K562 (cell line): Measurements from ENCODE around the gene SSBP1. TPM values are rescaled to one million over a fixed set of nuclear protein-coding genes. Genes with fewer than 3 reads are reported as not detected.

Source experiments
- ATAC-seq: fragments of 200-7000 bp; cut with Tn5 transposase; 3 replicates; pipeline ENCODE4 v1.9.1; 2020; ENCODE audit warnings: moderate library complexity
- BruUV-seq: library from RNA; stranded (reverse); fragments of 400-500 nt; replicated peaks from 2 replicates; lab custom pipeline; 2021; lab: Mats Ljungman, UMichigan
- CTCF ChIA-PET: fragments of 300-600 bp; formaldehyde crosslinking; extraction: SDS; loops from one replicate; lab custom pipeline; 2021; ENCODE audit warnings: low intra/inter-chr PET ratio; lab: Yijun Ruan, JAX
- POLR2A ChIA-PET: fragments of 300-600, 350-650 bp; sonication (Branson Sonifier 250); formaldehyde crosslinking; extraction: SDS; loops from one replicate; lab custom pipeline; 2021; ENCODE audit warnings: antibody characterized with exemption, inconsistent platforms; lab: Yijun Ruan, JAX
- DNase-seq, 4 experiments: peaks; one replicate each; pipeline versions ENCODE4 v3.0.0 to v3.0.0-alpha.2; 2011 to 2018; ENCODE audit warnings: low spot score in 3 of 4, mixed read lengths in 3 of 4; ENCODE audit errors: extremely low read depth in 1 of 4
- FAIRE-seq: peaks from 2 replicates; lab custom pipeline; 2011; peaks lifted over from hg19 to GRCh38; lab: Jason Lieb, UNC
- H2AFZ ChIP-seq: 2 replicates; pipeline ENCODE4 v1.6.0; 2011; ENCODE audit warnings: low read depth, low read length, control low read depth, inconsistent platforms
- H3K27ac ChIP-seq: fragments of 200-600 bp; 3 replicates; pipeline ENCODE4 v1.8.0; 2011; ENCODE audit warnings: low read depth, mild to moderate bottlenecking, control low read depth, inconsistent platforms, low read length, moderate library complexity, mixed read lengths; ENCODE audit errors: extremely low read depth
- H3K27me3 ChIP-seq, 2 experiments: fragments of 300-600 bp in 1 of 2; 2 replicates in 1 of 2; 3 replicates in 1 of 2; pipeline versions ENCODE4 v1.6.0 to v1.8.0; 2011; ENCODE audit warnings: inconsistent platforms in 2 of 2, low read length in 2 of 2, mild to moderate bottlenecking in 1 of 2, mixed read lengths in 1 of 2, moderate library complexity in 1 of 2; ENCODE audit not compliant: control insufficient read depth in 2 of 2, insufficient read depth in 2 of 2
- H3K36me3 ChIP-seq: fragments of 300-600 bp; 3 replicates; pipeline ENCODE4 v1.8.0; 2011; ENCODE audit warnings: mild to moderate bottlenecking, low read length, inconsistent platforms; ENCODE audit not compliant: control insufficient read depth, insufficient read depth
- H3K4me1 ChIP-seq, 2 experiments: fragments of 200-600 bp in 1 of 2; replicated peaks in 1 of 2; 2 replicates in 1 of 2; 3 replicates in 1 of 2; pipeline versions ENCODE4 v1.5.1 to v1.8.0; 2011; ENCODE audit warnings: inconsistent platforms in 2 of 2, low read length in 2 of 2, mild to moderate bottlenecking in 1 of 2, mixed read lengths in 1 of 2, moderate library complexity in 1 of 2; ENCODE audit not compliant: control insufficient read depth in 2 of 2, insufficient read depth in 2 of 2
- H3K4me2 ChIP-seq: 2 replicates; pipeline ENCODE4 v1.6.1; 2011; ENCODE audit warnings: low read length, control low read depth, inconsistent platforms, mixed read lengths; ENCODE audit not compliant: insufficient read depth
- H3K4me3 ChIP-seq: fragments of 200-600 bp; sonication (generic), shearing (Covaris generic); 2 replicates; pipeline ENCODE4 v1.5.1; 2016; ENCODE audit warnings: control low read depth, inconsistent platforms
- H3K79me2 ChIP-seq: fragments of 200-600 bp; 3 replicates; pipeline ENCODE4 v1.8.0; 2011; ENCODE audit warnings: low read length, inconsistent platforms; ENCODE audit not compliant: control insufficient read depth, insufficient read depth
- H3K9ac ChIP-seq, 2 experiments: 2 replicates each; pipeline versions ENCODE4 v1.6.0 to v1.6.1; 2011; ENCODE audit warnings: low read depth in 2 of 2, low read length in 2 of 2, control low read depth in 1 of 2, inconsistent platforms in 1 of 2, mild to moderate bottlenecking in 1 of 2, mixed read lengths in 1 of 2; ENCODE audit not compliant: insufficient read depth in 1 of 2
- H3K9me1 ChIP-seq: one replicate; pipeline ENCODE4 v1.6.0; 2011; ENCODE audit warnings: inconsistent platforms, mild to moderate bottlenecking, low read length, moderate library complexity; ENCODE audit not compliant: control insufficient read depth, insufficient read depth
- H3K9me3 ChIP-seq: replicated peaks from 2 replicates; pipeline ENCODE4 v1.5.1; 2011; ENCODE audit warnings: low read depth, low read length, inconsistent platforms; ENCODE audit not compliant: control insufficient read depth, insufficient read depth
- H4K20me1 ChIP-seq: replicated peaks from 2 replicates; pipeline ENCODE4 v1.6.1; 2011; ENCODE audit warnings: low read length, inconsistent platforms, mixed read lengths; ENCODE audit not compliant: control insufficient read depth, insufficient read depth
- DNMT1 ChIP-seq: fragments of 450-650 bp; IDR thresholded peaks from 2 replicates; pipeline ENCODE4 v1.6.1; 2016; ENCODE audit warnings: antibody characterized with exemption, mild to moderate bottlenecking
- EHMT2 ChIP-seq: fragments of 450-650 bp; IDR thresholded peaks from 2 replicates; pipeline ENCODE4 v1.6.1; 2018; ENCODE audit warnings: antibody characterized with exemption
- KAT7 ChIP-seq: sonication (generic); formaldehyde crosslinking; IDR thresholded peaks from 2 replicates; pipeline ENCODE4 v1.8.0; 2022; ENCODE audit warnings: missing genetic modification reagents, mild to moderate bottlenecking, borderline replicate concordance
- KDM1A ChIP-seq, 2 experiments: fragments of 450-650 bp; IDR thresholded peaks; 2 replicates each; pipeline ENCODE4 v1.6.1; 2016; ENCODE audit warnings: mild to moderate bottlenecking in 2 of 2
- MAZ ChIP-seq, 2 experiments: fragments of 450-650 bp in 1 of 2; sonication (generic) in 1 of 2; formaldehyde crosslinking; IDR thresholded peaks in 1 of 2; conservative IDR thresholded peaks in 1 of 2; 2 replicates each; pipeline versions ENCODE4 v1.4.0 to v1.5.0; 2020; ENCODE audit warnings: mild to moderate bottlenecking in 1 of 2, missing genetic modification reagents in 1 of 2
- MBD2 ChIP-seq: sonication (generic); IDR thresholded peaks from 2 replicates; pipeline ENCODE4 v1.6.1; 2016; ENCODE audit warnings: low read depth, borderline replicate concordance
- OTX1 ChIP-seq: fragments of 450-650 bp; formaldehyde crosslinking; IDR thresholded peaks from 2 replicates; pipeline ENCODE4 v1.4.0; 2022; ENCODE audit warnings: mild to moderate bottlenecking
- RBM15 ChIP-seq: fragments of 200-400 bp; formaldehyde crosslinking; IDR thresholded peaks from 2 replicates; pipeline ENCODE4 v1.6.1; 2018; ENCODE audit warnings: mild to moderate bottlenecking, low read length, moderate library complexity; ENCODE audit not compliant: insufficient read depth
- RCOR1 ChIP-seq, 2 experiments: IDR thresholded peaks; 2 replicates each; pipeline ENCODE4 v1.6.1; 2012; ENCODE audit warnings: low read depth in 2 of 2, low read length in 2 of 2, borderline replicate concordance in 1 of 2, improper control_type of control experiment in 1 of 2
- SREBF2 ChIP-seq: sonication (generic); formaldehyde crosslinking; IDR thresholded peaks from 2 replicates; pipeline ENCODE4 v1.4.0; 2020; ENCODE audit warnings: mild to moderate bottlenecking, missing genetic modification reagents
- ZFP1 ChIP-seq: fragments of 450-650 bp; formaldehyde crosslinking; IDR thresholded peaks from 2 replicates; pipeline ENCODE4 v1.4.0; 2020; ENCODE audit warnings: mild to moderate bottlenecking, mixed read lengths
- WGBS: fragments of 100-300 bp; shearing (Covaris generic); methylation state at CpG from one replicate; pipeline ENCODE4 v1.1.6; 2016; ENCODE audit warnings: low coverage, mixed read lengths; ENCODE audit not compliant: insufficient coverage; ENCODE audit errors: missing lambda C conversion rate; 5-methylcytosine and 5-hydroxymethylcytosine counted together
- in situ Hi-C: fragments of 300-500 bp; cut with MboI; formaldehyde crosslinking; loops from 4 replicates; pipeline ENCODE4 v1.15.0; 2018; ENCODE audit warnings: inconsistent platforms, mixed read lengths
- intact Hi-C: fragments of 100-400 bp; cut with micrococcal nuclease; formaldehyde crosslinking; loops from 2 replicates; pipeline ENCODE4 v1.14.2; 2022
- polyA plus RNA-seq, 8 experiments: library from polyadenylated mRNA; depleted of rRNA in 4 of 8; stranded (reverse) in 5 of 8; unstranded in 3 of 8; fragments of >200 nt; fragmentation: Nextera tagmentation in 2 of 8; fragmentation: Illumina TruSeq in 1 of 8; extraction: Ambion mirVana in 2 of 8; extraction: Trizol in 1 of 8; gene quantifications; 2 replicates each; pipeline versions ENCODE4 v1.2.1 to v1.2.3, GENCODE V29; 2011 to 2014; ENCODE audit warnings: inconsistent platforms in 1 of 8, missing spikeins in 1 of 8
- total RNA-seq, 7 experiments: library from RNA; depleted of rRNA in 6 of 7; stranded (reverse); fragments of >200 nt in 6 of 7; fragmentation: Illumina TruSeq in 2 of 7; extraction: Trizol in 2 of 7; gene quantifications; 2 replicates each; pipeline versions ENCODE4 v1.2.1 to v1.2.3, GENCODE V29; 2011 to 2021; ENCODE audit warnings: low replicate concordance in 1 of 7
- TF ChIP-seq, protein P1 (sequence below): fragments of 200-800 bp; sonication (Bioruptor generic); IDR thresholded peaks from 2 replicates; pipeline ENCODE4 v1.6.1; 2017; ENCODE audit warnings: missing genetic modification characterization, missing compliant biosample characterization
- TF ChIP-seq, protein P2 (sequence below): fragments of 450-650 bp; IDR thresholded peaks from 2 replicates; pipeline ENCODE4 v1.6.1; 2016

The SSBP1 gene
- total and polyA plus RNA-seq, 9 of the 15 experiments (the other 6 are each of a cell fraction or from before 2014, with no cell fraction given), result 404 to 1,996 (median 835) TPM

DNA sequence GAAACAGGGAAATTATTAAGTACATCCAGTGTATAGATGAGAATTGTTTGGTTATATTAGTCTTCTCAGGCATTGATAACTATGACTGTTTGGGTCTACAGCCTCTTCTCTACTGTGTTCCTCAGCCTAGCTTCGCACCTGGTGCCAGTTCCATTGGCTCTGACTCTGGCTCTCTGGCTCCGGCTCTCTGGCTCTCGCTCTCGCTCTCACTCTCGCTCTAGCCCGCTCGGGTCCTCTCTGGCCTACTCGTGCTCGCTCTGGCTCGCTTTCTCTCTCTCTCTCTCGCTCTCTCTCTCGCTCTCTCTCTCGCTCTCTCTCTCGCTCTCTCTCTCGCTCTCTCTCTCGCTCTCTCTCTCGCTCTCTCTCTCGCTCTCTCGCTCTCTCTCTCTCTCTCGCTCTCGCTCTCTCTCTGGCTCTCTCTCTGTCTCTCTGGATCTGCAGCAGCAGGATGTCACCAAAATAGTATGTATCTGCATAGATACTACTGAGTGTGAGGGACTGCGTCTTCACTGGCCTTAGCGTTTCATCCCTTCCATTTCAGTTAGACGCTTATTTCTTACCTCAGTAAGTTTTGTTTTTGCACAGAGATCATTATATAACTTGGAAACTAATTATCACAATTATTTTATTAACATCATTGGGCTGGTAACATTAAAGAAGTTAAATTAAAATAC is 6.5 kb upstream of the SSBP1 start:
- TF ChIP-seq RCOR1 (IDR thresholded peaks at IDR 0.05; ENCODE audit: borderline replicate concordance in 1 of 2, low read depth in 2 of 2, low read length in 2 of 2), result no peak
- TF ChIP-seq, protein P1, sequence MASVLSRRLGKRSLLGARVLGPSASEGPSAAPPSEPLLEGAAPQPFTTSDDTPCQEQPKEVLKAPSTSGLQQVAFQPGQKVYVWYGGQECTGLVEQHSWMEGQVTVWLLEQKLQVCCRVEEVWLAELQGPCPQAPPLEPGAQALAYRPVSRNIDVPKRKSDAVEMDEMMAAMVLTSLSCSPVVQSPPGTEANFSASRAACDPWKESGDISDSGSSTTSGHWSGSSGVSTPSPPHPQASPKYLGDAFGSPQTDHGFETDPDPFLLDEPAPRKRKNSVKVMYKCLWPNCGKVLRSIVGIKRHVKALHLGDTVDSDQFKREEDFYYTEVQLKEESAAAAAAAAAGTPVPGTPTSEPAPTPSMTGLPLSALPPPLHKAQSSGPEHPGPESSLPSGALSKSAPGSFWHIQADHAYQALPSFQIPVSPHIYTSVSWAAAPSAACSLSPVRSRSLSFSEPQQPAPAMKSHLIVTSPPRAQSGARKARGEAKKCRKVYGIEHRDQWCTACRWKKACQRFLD, result no peak
- no peak for TF ChIP-seq ZFP1 (CRISPR knock-in tag)
- no peak for TF ChIP-seq SREBF2 (CRISPR knock-in tag)
- TF ChIP-seq, protein P2, sequence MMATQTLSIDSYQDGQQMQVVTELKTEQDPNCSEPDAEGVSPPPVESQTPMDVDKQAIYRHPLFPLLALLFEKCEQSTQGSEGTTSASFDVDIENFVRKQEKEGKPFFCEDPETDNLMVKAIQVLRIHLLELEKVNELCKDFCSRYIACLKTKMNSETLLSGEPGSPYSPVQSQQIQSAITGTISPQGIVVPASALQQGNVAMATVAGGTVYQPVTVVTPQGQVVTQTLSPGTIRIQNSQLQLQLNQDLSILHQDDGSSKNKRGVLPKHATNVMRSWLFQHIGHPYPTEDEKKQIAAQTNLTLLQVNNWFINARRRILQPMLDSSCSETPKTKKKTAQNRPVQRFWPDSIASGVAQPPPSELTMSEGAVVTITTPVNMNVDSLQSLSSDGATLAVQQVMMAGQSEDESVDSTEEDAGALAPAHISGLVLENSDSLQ, result no peak
- no peak for TF ChIP-seq RBM15
- no peak for TF ChIP-seq DNMT1
- TF ChIP-seq KDM1A (IDR thresholded peaks at IDR 0.05), result no peak
- TF ChIP-seq KAT7 (CRISPR knock-in tag), result no peak
- no peak for TF ChIP-seq EHMT2
- TF ChIP-seq MBD2, result no peak
- TF ChIP-seq OTX1 (CRISPR knock-in tag), result no peak
- TF ChIP-seq MAZ (CRISPR knock-in tag; conservative IDR thresholded peaks at IDR 0.05 in 1 of 2, IDR thresholded peaks at IDR 0.05 in 1 of 2), result no peak
- Histone ChIP-seq H3K36me3 (no peaks in the 10 kb centered on the region), H3K4me3 (no peak overlapping the region), H3K27me3 (peaks cover 12 to 15% of the 10 kb centered on the region in 2 experiments; a peak in 3 of 5 replicates), H3K4me2 (no peak overlapping the region), H4K20me1 (no peaks in the 10 kb centered on the region), H3K4me1 (no peaks in the 10 kb centered on the region), H3K9ac (no peak overlapping the region), H3K79me2 (no peaks in the 10 kb centered on the region), H3K27ac (no peak overlapping the region), H3K9me3 (no peaks in the 10 kb centered on the region), H3K9me1 (no peaks in the 10 kb centered on the region), H2AFZ (no peak overlapping the region)
- ChIA-PET POLR2A (interaction anchor here (1.5 kb wide), 1 partner anchor 10 kb away, joined by 5 read pairs; no protein-coding TSS in a partner anchor), CTCF (no interaction called here)
- ATAC-seq (peak; percentile 57), DNase-seq (no peak), FAIRE-seq (no peak)
- intact Hi-C loops (no loop called here), in situ Hi-C loops (no loop called here)
- BruUV-seq, result no TSS peak
- 10% methylated on average over 15 of the region's 24 CpGs for WGBS
